ENCODE results near the gene MAP4K3. TPM values are rescaled to one million over a fixed set of nuclear protein-coding genes. Genes with fewer than 3 reads are reported as not detected.

The MAP4K3 gene
- total RNA-seq, 1 experiment from 2014 or later, result 20.1 TPM

Other genes starting within 250 kb of the MAP4K3 start
- not detected in 2 replicates for gene CDKL4, start 193.3 kb downstream of the MAP4K3 start, total RNA-seq (2014; rRNA removed; shearing (Covaris generic))
- not detected in 2 replicates for gene TMEM178A, start 228.6 kb upstream of the MAP4K3 start, total RNA-seq (2014; rRNA removed; shearing (Covaris generic))

All from H4 (cell line).